HEK293T (cell line): ENCODE data around the gene FBXO21.
"Not testable (repeated sequence)": the region's sequence is repeated elsewhere in the genome, so short reads cannot be mapped to it uniquely, and the experiment has no call there.

Source experiments
- CTCF ChIA-PET: fragments of 350-600 bp; formaldehyde crosslinking; extraction: SDS; loops from one replicate; lab custom pipeline; 2021; ENCODE audit warnings: antibody characterized with exemption, inconsistent platforms; lab: Yijun Ruan, JAX
- POLR2A ChIA-PET: fragments of 350-600 bp; formaldehyde crosslinking; extraction: SDS; loops from one replicate; lab custom pipeline; 2020; ENCODE audit warnings: antibody characterized with exemption, inconsistent platforms; lab: Yijun Ruan, JAX
- DNase-seq: peaks from one replicate; pipeline ENCODE4 v3.0.0; 2012; ENCODE audit warnings: mixed read lengths; ENCODE audit errors: extremely low spot score
- ARNT ChIP-seq: fragments of 450-650 bp; IDR thresholded peaks from 2 replicates; pipeline ENCODE4 v1.6.1; 2017; ENCODE audit warnings: mild to moderate bottlenecking
- BHLHE40 ChIP-seq: fragments of 450-650 bp; IDR thresholded peaks from 2 replicates; pipeline ENCODE4 v1.6.1; 2016; ENCODE audit warnings: mild to moderate bottlenecking, moderate library complexity, borderline replicate concordance
- CTBP1 ChIP-seq: fragments of 450-650 bp; IDR thresholded peaks from 2 replicates; pipeline ENCODE4 v1.6.1; 2016; ENCODE audit warnings: borderline replicate concordance
- ELF4 ChIP-seq: fragments of 450-650 bp; IDR thresholded peaks from 2 replicates; pipeline ENCODE4 v1.6.1; 2017; ENCODE audit warnings: antibody characterized with exemption
- FOXA1 ChIP-seq: fragments of 450-650 bp; IDR thresholded peaks from 2 replicates; pipeline ENCODE4 v1.6.1; 2016; ENCODE audit warnings: mild to moderate bottlenecking
- FOXK2 ChIP-seq: fragments of 450-650 bp; IDR thresholded peaks from 2 replicates; pipeline ENCODE4 v1.6.1; 2016; ENCODE audit warnings: mild to moderate bottlenecking
- FOXM1 ChIP-seq: fragments of 450-650 bp; IDR thresholded peaks from 2 replicates; pipeline ENCODE4 v1.6.1; 2017; ENCODE audit warnings: mild to moderate bottlenecking, borderline replicate concordance
- HDGF ChIP-seq: fragments of 450-650 bp; IDR thresholded peaks from 2 replicates; pipeline ENCODE4 v1.6.1; 2017; ENCODE audit warnings: antibody characterized with exemption, borderline replicate concordance
- L3MBTL2 ChIP-seq: fragments of 450-650 bp; conservative IDR thresholded peaks from 2 replicates; pipeline ENCODE4 v1.6.1; 2016; ENCODE audit warnings: mild to moderate bottlenecking
- LEF1 ChIP-seq: fragments of 450-650 bp; IDR thresholded peaks from 2 replicates; pipeline ENCODE4 v1.6.1; 2017; ENCODE audit warnings: mild to moderate bottlenecking, borderline replicate concordance
- NFRKB ChIP-seq: fragments of 450-650 bp; IDR thresholded peaks from 2 replicates; pipeline ENCODE4 v1.6.1; 2016; ENCODE audit warnings: mild to moderate bottlenecking, moderate library complexity
- PKNOX1 ChIP-seq: fragments of 450-650 bp; IDR thresholded peaks from 2 replicates; pipeline ENCODE4 v1.6.1; 2016
- SP1 ChIP-seq: fragments of 450-650 bp; IDR thresholded peaks from 2 replicates; pipeline ENCODE4 v1.6.1; 2017
- SUZ12 ChIP-seq: fragments of 450-650 bp; IDR thresholded peaks from 2 replicates; pipeline ENCODE4 v1.6.1; 2016; ENCODE audit warnings: mild to moderate bottlenecking
- TARDBP ChIP-seq: fragments of 450-650 bp; IDR thresholded peaks from 2 replicates; pipeline ENCODE4 v1.6.1; 2016
- ZNF384 ChIP-seq: fragments of 450-650 bp; IDR thresholded peaks from 2 replicates; pipeline ENCODE4 v1.6.1; 2016

FBXO21 gene

GRCh38 chr12:117227000-117227653 is 36.9 kb upstream of the FBXO21 start:
- TF ChIP-seq NFRKB (no peak), FOXA1 (no peak), PKNOX1 (no peak), BHLHE40 (no peak), TARDBP (no peak), SUZ12 (no peak), FOXM1 (no peak), FOXK2 (no peak), CTBP1 (no peak), ZNF384 (no peak), LEF1 (no peak), ELF4 (no peak), SP1 (no peak), HDGF (no peak)
- POLR2A ChIA-PET = no interaction called here
- DNase-seq = no peak
- CTCF ChIA-PET = interaction anchor here (0.6 to 1.6 kb wide), 2 partner anchors 9 to 628 kb away, joined by 4 to 9 read pairs; no protein-coding TSS in a partner anchor

GRCh38 chr12:117226505-117226904 is 36.2 kb upstream of the FBXO21 start:
- POLR2A ChIA-PET = no interaction called here
- CTCF ChIA-PET = interaction anchor here (0.6 to 1.6 kb wide), 2 partner anchors 10 to 628 kb away, joined by 4 to 9 read pairs; no protein-coding TSS in a partner anchor
- no peak for DNase-seq
- TF ChIP-seq CTBP1 (no peak), FOXK2 (no peak), LEF1 (no peak), HDGF (no peak), FOXA1 (no peak), NFRKB (no peak), ZNF384 (no peak), ARNT (no peak), PKNOX1 (no peak), SP1 (no peak)

GRCh38 chr12:117225179-117225578 is 34.9 kb upstream of the FBXO21 start:
- no peak for DNase-seq
- TF ChIP-seq ELF4 = no peak
- no peak for TF ChIP-seq ZNF384
- TF ChIP-seq FOXK2 = no peak
- no peak for TF ChIP-seq CTBP1
- ChIA-PET CTCF (interaction anchor here (0.6 kb wide), 1 partner anchor 106 kb away, joined by 3 read pairs; no protein-coding TSS in a partner anchor), POLR2A (no interaction called here)

- CTCF ChIA-PET = interaction anchor here (1.4 to 2.2 kb wide), 4 partner anchors 8 to 636 kb away, joined by 4 to 7 read pairs (median 5); no protein-coding TSS in a partner anchor
- POLR2A ChIA-PET, DNase-seq: not testable (repeated sequence)
These were observed 30.7 kb upstream of the FBXO21 start for GRCh38 chr12:117220947-117221346.

GRCh38 chr12:117218149-117218548 is 27.9 kb upstream of the FBXO21 start:
- ChIA-PET CTCF (no interaction called here), POLR2A (no interaction called here)
- TF ChIP-seq PKNOX1 = no peak
- TF ChIP-seq NFRKB = no peak
- TF ChIP-seq TARDBP = no peak
- no peak for TF ChIP-seq SP1
- no peak for DNase-seq

GRCh38 chr12:117216686-117217085 is 26.4 kb upstream of the FBXO21 start:
- TF ChIP-seq FOXA1 (no peak), ZNF384 (no peak), FOXK2 (no peak), LEF1 (no peak), TARDBP (no peak), CTBP1 (no peak), ELF4 (no peak), FOXM1 (no peak), L3MBTL2 (no peak), ARNT (no peak), NFRKB (no peak), BHLHE40 (no peak), HDGF (no peak), SP1 (no peak), SUZ12 (no peak), PKNOX1 (no peak)
- DNase-seq = no peak
- POLR2A ChIA-PET = no interaction called here
- CTCF ChIA-PET = interaction anchor here (0.6 kb wide), 1 partner anchor 19 kb away, joined by 3 read pairs; no protein-coding TSS in a partner anchor
